CD8-positive, alpha-beta memory T cell (primary cell): Measurements from ENCODE around the gene NFIA. TPM values are rescaled to one million over a fixed set of nuclear protein-coding genes. Genes with fewer than 3 reads are reported as not detected.
"Not testable (repeated sequence)": the region's sequence is repeated elsewhere in the genome, so short reads cannot be mapped to it uniquely, and the experiment has no call there.

ENCODE experiments used
- CTCF ChIA-PET: fragments of 350-600 bp; sonication (Branson Sonifier 250); formaldehyde crosslinking; loops from one replicate; lab custom pipeline; 2021; ENCODE audit warnings: antibody characterized with exemption; lab: Charles Lee
- POLR2A ChIA-PET: fragments of 350-600 bp; sonication (Branson Sonifier 250); formaldehyde crosslinking; loops from one replicate; lab custom pipeline; 2021; ENCODE audit warnings: antibody characterized with exemption; lab: Charles Lee
- DNase-seq, 5 donors: peaks; one replicate each; pipeline versions ENCODE4 v3.0.0 to v3.0.0-alpha.2; 2020 to 2022; ENCODE audit warnings: mixed read lengths in 1 of 5
- H3K27ac ChIP-seq: one replicate; pipeline ENCODE4 v1.7.0; 2013; ENCODE audit warnings: low read depth, mild to moderate bottlenecking, low read length, moderate library complexity
- H3K27me3 ChIP-seq: 2 replicates; pipeline ENCODE4 v1.7.0; 2013; ENCODE audit warnings: low read length, mild to moderate bottlenecking; ENCODE audit not compliant: insufficient read depth, poor library complexity, severe bottlenecking
- H3K36me3 ChIP-seq: 2 replicates; pipeline ENCODE4 v1.7.0; 2013; ENCODE audit warnings: mild to moderate bottlenecking, low read length, moderate library complexity; ENCODE audit not compliant: insufficient read depth
- H3K4me1 ChIP-seq: 2 replicates; pipeline ENCODE4 v1.7.0; 2013; ENCODE audit warnings: mild to moderate bottlenecking, low read length, moderate library complexity; ENCODE audit not compliant: insufficient read depth
- H3K4me3 ChIP-seq: 2 replicates; pipeline ENCODE4 v1.7.0; 2013; ENCODE audit warnings: mild to moderate bottlenecking, low read length
- H3K9me3 ChIP-seq: 2 replicates; pipeline ENCODE4 v1.7.0; 2013; ENCODE audit warnings: mild to moderate bottlenecking, low read length
- H3K27ac Mint-ChIP-seq, 8 donors: one replicate each; pipeline ENCODE4 v1.8.0; 2020 to 2021; ENCODE audit warnings: mixed read lengths in 8 of 8, mild to moderate bottlenecking in 6 of 8, inconsistent platforms in 3 of 8, moderate library complexity in 3 of 8
- H3K27me3 Mint-ChIP-seq, 2 donors: one replicate each; pipeline ENCODE4 v1.8.0; 2020 to 2021; ENCODE audit warnings: mixed read lengths in 2 of 2, mild to moderate bottlenecking in 1 of 2, moderate library complexity in 1 of 2
- H3K36me3 Mint-ChIP-seq, 3 donors: one replicate each; pipeline ENCODE4 v1.8.0; 2020 to 2021; ENCODE audit warnings: mixed read lengths in 3 of 3, inconsistent platforms in 1 of 3, mild to moderate bottlenecking in 1 of 3
- H3K4me1 Mint-ChIP-seq, 3 donors: one replicate each; pipeline ENCODE4 v1.8.0; 2020 to 2021; ENCODE audit warnings: mixed read lengths in 3 of 3, inconsistent platforms in 1 of 3, mild to moderate bottlenecking in 1 of 3
- H3K4me3 Mint-ChIP-seq, 7 donors: one replicate each; pipeline ENCODE4 v1.8.0; 2020 to 2021; ENCODE audit warnings: mixed read lengths in 7 of 7, mild to moderate bottlenecking in 6 of 7, moderate library complexity in 4 of 7, inconsistent platforms in 2 of 7
- H3K9me3 Mint-ChIP-seq, 5 donors: one replicate each; pipeline ENCODE4 v1.8.0; 2020 to 2022; ENCODE audit warnings: mixed read lengths in 5 of 5, mild to moderate bottlenecking in 3 of 5, moderate library complexity in 2 of 5, inconsistent platforms in 1 of 5
- polyA plus RNA-seq: library from polyadenylated mRNA; unstranded; fragments of 300-500 nt; fragmentation: Illumina TruSeq; gene quantifications from one replicate; pipeline ENCODE4 v1.2.3, GENCODE V29; 2021
- total RNA-seq, 2 experiments: library from RNA; stranded (reverse); gene quantifications; one replicate each; pipeline ENCODE4 v1.2.3, GENCODE V29; 2021

The NFIA gene
- total and polyA plus RNA-seq, 3 experiments from 2014 or later = 6.1 to 9.9 (median 7.0) TPM

DNA sequence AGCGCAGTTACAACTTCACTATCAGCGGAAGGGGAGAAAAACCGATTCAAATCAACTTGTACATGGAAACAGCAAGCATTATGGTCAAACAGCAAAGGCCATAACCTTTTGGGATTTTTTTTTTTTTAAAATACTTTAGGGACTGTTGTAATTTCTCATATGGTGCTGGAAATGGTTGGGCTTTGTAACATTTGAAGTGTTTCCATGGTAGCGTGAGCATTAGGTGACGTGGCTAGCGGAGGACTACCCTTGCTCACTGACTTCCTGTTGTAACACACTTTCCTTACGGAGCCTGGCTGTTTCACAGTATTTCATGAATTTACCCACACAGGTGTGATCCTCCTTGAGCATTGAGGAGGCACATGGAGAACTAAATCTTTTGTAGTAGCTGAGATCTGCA lies 373.0 kb downstream of the NFIA start:
- CTCF ChIA-PET = no interaction called here
- Mint-ChIP-seq H3K4me1 (peaks cover 8 to 26% (median 8%) of the 10 kb centered on the region in 3 donors), H3K27me3 (no peaks in the 10 kb centered on the region), H3K9me3 (no peaks in the 10 kb centered on the region), H3K36me3 (peaks cover 0 to 10% (median 2%) of the 10 kb centered on the region in 3 donors), H3K4me3 (peak overlapping the region in 1 of 7 donors; percentile 20), H3K27ac (peak overlapping the region in 1 of 8 donors; percentile 72)
- H3K4me3 ChIP-seq = no peak overlapping the region
- H3K27ac ChIP-seq = no peak overlapping the region
- POLR2A ChIA-PET = no interaction called here
- H3K9me3 ChIP-seq = no peaks in the 10 kb centered on the region
- no peaks in the 10 kb centered on the region for H3K27me3 ChIP-seq
- no peaks in the 10 kb centered on the region for H3K4me1 ChIP-seq
- no peak for DNase-seq
- no peaks in the 10 kb centered on the region for H3K36me3 ChIP-seq

DNA sequence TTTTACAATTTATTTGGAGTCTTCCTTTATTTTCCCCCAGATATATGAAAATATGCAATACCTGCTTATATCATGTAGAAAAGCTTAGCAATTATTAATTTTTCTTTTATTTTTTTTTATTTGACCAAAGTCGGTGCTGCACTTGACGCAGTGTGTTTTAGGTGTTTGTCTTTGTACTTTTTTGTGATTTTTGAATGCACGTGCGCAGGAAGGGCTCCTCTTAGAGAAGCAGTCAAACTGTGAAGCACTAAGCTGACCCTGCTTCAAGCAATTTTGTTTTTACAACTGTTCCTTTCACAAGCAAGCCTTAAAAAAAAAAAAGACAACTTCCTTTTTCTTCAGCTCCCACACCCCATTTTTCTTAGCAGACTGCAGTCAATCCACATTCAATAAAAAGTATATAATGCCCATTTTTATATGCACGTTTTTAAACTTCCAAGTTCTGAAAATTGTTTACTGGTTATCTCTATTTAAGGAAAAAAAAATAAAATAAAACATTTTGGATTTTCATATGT lies 375.2 kb downstream of the NFIA start:
- Mint-ChIP-seq H3K4me3 (no peak overlapping the region), H3K27me3 (no peaks in the 10 kb centered on the region), H3K27ac (peak overlapping the region in 1 of 8 donors; percentile 78), H3K4me1 (peaks cover 8 to 16% (median 8%) of the 10 kb centered on the region in 3 donors), H3K36me3 (peaks cover 0 to 12% (median 2%) of the 10 kb centered on the region in 3 donors), H3K9me3 (no peaks in the 10 kb centered on the region)
- DNase-seq = no peak
- Histone ChIP-seq H3K36me3 (no peaks in the 10 kb centered on the region), H3K4me3 (no peak overlapping the region), H3K27ac (no peak overlapping the region), H3K4me1 (no peaks in the 10 kb centered on the region), H3K9me3 (no peaks in the 10 kb centered on the region), H3K27me3 (no peaks in the 10 kb centered on the region)
- ChIA-PET CTCF (interaction anchor here (0.9 kb wide), 1 partner anchor 408 kb away, joined by 3 read pairs; no protein-coding TSS in a partner anchor), POLR2A (no interaction called here)

DNA sequence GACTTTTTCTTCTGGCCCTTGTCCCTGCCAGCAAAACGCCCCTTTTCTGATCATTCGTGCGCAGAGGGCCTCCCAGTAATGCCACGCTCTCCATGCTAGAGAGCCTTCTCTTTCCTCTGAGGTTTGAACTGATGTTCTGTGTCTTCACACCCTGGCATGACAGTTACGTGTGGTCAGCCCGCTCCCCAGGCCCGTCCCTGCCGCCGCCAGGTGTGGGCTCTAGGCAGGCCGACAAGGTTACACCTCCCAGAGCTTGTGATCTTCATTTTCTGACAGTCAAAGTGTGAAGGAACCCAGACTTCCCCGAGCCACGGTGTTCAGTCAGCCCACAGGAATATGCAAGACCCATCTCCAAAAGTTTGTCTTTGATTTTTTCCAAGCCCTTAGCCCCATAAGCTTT lies 377.0 kb downstream of the NFIA start:
- POLR2A ChIA-PET = no interaction called here
- H3K4me3 ChIP-seq = no peak overlapping the region
- Mint-ChIP-seq H3K4me1 (peaks cover 0 to 5% (median 2%) of the 10 kb centered on the region in 3 donors), H3K9me3 (no peaks in the 10 kb centered on the region), H3K4me3 (no peak overlapping the region), H3K36me3 (peaks cover 0 to 12% (median 2%) of the 10 kb centered on the region in 3 donors), H3K27ac (peak overlapping the region in 1 of 8 donors; percentile 11), H3K27me3 (no peaks in the 10 kb centered on the region)
- no peaks in the 10 kb centered on the region for H3K36me3 ChIP-seq
- peak in 1 of 5 donors; percentile 2 for DNase-seq
- H3K4me1 ChIP-seq = no peaks in the 10 kb centered on the region
- CTCF ChIA-PET = no interaction called here
- no peaks in the 10 kb centered on the region for H3K9me3 ChIP-seq
- no peak overlapping the region for H3K27ac ChIP-seq
- no peaks in the 10 kb centered on the region for H3K27me3 ChIP-seq

DNA sequence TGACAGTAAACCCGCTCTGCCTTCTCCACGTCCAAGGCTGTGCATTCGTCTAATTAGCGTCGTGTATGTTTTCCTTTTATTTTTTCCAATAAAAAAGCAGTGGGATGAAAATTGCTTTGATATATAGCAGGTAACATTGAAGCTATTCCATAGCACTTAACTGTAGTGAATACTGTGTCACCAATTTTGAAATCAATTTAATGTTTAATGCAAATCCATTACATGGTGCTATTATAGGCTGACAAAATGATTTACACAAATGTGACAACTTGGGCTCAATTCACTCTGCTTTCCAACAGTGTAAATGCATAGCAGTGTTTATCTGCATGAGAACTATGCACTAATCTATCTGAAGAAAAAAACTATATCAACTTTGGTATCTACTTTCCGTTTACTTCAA lies 377.8 kb downstream of the NFIA start:
- DNase-seq = no peak
- Histone ChIP-seq H3K4me3 (no peak overlapping the region), H3K4me1 (no peaks in the 10 kb centered on the region), H3K36me3 (no peaks in the 10 kb centered on the region), H3K9me3 (no peaks in the 10 kb centered on the region), H3K27ac (no peak overlapping the region), H3K27me3 (no peaks in the 10 kb centered on the region)
- peaks cover 0 to 2% of the 10 kb centered on the region in 2 donors for H3K27me3 Mint-ChIP-seq
- H3K27ac Mint-ChIP-seq = no peak overlapping the region
- ChIA-PET CTCF (no interaction called here), POLR2A (no interaction called here)
- H3K9me3 Mint-ChIP-seq = no peaks in the 10 kb centered on the region
- peaks cover 0 to 10% (median 2%) of the 10 kb centered on the region in 3 donors for H3K36me3 Mint-ChIP-seq
- no peak overlapping the region for H3K4me3 Mint-ChIP-seq
- peaks cover 0 to 5% (median 2%) of the 10 kb centered on the region in 3 donors for H3K4me1 Mint-ChIP-seq

DNA sequence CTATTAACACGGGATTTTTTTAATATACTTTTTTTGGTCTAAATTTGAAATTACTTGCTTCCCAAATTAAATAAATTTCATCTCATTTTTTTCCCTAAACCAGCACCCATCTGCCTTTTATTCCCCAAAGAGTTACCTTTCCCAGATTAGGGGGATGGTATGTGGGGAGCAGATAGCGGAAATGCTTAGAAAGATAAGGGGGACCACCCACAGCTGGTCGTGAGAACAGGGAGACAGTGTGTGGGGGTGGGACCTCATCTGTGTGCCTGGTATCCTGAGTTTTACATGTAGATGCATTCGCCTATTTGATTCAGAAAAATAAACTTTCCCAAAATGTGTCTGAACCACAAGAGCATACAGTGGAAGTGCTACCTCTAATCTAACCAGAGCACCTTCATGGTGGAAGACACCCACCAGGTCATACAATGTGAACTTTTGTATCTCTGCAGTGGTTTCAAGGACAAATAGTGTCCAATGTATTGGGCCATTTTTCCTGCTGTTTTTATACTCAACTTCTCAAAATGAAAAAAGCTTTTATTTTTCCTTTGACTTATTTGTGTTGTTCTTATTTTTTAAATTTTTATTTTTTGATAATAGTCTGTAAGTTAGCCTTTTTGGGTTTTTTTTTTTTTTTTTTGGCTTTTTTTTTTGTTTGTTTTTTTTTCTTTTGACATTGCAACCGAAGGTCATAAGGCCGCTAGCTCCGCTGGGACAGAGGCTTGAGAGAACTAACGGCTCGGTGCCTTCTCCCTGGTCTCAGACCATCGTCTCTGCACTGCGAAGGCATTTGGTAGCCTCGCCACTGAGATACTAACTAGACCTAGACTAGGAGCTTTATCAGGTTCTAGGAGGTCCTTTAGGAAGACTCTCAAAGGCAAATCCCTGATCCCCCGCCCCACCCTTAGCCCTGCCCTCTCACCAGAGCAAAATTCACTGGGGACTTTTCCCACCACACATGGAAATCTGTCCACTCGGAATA lies 379.3 kb downstream of the NFIA start:
- no peaks in the 10 kb centered on the region for H3K27me3 ChIP-seq
- CTCF ChIA-PET = interaction anchor here (1.4 kb wide), 1 partner anchor 412 kb away, joined by 3 read pairs; no protein-coding TSS in a partner anchor
- peaks cover 0 to 5% (median 2%) of the 10 kb centered on the region in 3 donors for H3K4me1 Mint-ChIP-seq
- H3K36me3 ChIP-seq = no peaks in the 10 kb centered on the region
- no peaks in the 10 kb centered on the region for H3K9me3 ChIP-seq
- H3K4me3 ChIP-seq = no peak overlapping the region
- DNase-seq = no peak
- H3K4me3 Mint-ChIP-seq = no peak overlapping the region
- POLR2A ChIA-PET = interaction anchor here (0.6 kb wide), 1 partner anchor 458 kb away, joined by 6 read pairs; no protein-coding TSS in a partner anchor
- H3K9me3 Mint-ChIP-seq = no peaks in the 10 kb centered on the region
- peaks cover 0 to 2% of the 10 kb centered on the region in 2 donors for H3K27me3 Mint-ChIP-seq
- H3K27ac ChIP-seq = no peak overlapping the region
- peaks cover 0 to 4% (median 2%) of the 10 kb centered on the region in 3 donors for H3K36me3 Mint-ChIP-seq
- H3K4me1 ChIP-seq = no peaks in the 10 kb centered on the region
- no peak overlapping the region for H3K27ac Mint-ChIP-seq

DNA sequence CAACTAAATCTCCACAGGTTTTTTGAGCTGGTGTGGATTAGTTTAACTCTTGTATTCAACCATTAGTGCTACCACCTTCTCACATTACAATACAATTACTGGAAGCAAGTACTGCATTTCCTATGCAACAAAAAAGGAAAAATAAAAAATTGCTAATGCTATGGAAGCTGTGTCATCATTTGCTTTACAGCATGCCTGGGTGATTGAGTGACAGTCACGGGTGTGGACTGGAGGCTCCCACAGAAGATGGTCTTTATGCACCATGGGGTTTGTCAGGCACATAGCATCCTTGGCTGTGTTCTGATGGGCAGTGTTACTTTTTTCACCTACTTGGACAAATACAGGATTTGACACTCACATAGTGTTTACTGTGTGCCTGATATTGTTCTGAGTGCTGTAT lies 380.3 kb downstream of the NFIA start:
- no peaks in the 10 kb centered on the region for H3K36me3 ChIP-seq
- ChIA-PET CTCF (interaction anchor here (1.4 kb wide), 1 partner anchor 413 kb away, joined by 3 read pairs; no protein-coding TSS in a partner anchor), POLR2A (interaction anchor here (0.6 kb wide), 1 partner anchor 459 kb away, joined by 6 read pairs; no protein-coding TSS in a partner anchor)
- no peaks in the 10 kb centered on the region for H3K9me3 Mint-ChIP-seq
- H3K4me3 Mint-ChIP-seq = no peak overlapping the region
- H3K27me3 ChIP-seq = no peaks in the 10 kb centered on the region
- peaks cover 0 to 2% of the 10 kb centered on the region in 2 donors for H3K27me3 Mint-ChIP-seq
- no peaks in the 10 kb centered on the region for H3K9me3 ChIP-seq
- H3K27ac Mint-ChIP-seq = no peak overlapping the region
- peaks cover 0 to 2% (median 0%) of the 10 kb centered on the region in 3 donors for H3K36me3 Mint-ChIP-seq
- H3K4me1 ChIP-seq = no peaks in the 10 kb centered on the region
- peaks cover 0 to 5% (median 2%) of the 10 kb centered on the region in 3 donors for H3K4me1 Mint-ChIP-seq
- no peak overlapping the region for H3K4me3 ChIP-seq
- DNase-seq = no peak
- H3K27ac ChIP-seq = no peak overlapping the region

DNA sequence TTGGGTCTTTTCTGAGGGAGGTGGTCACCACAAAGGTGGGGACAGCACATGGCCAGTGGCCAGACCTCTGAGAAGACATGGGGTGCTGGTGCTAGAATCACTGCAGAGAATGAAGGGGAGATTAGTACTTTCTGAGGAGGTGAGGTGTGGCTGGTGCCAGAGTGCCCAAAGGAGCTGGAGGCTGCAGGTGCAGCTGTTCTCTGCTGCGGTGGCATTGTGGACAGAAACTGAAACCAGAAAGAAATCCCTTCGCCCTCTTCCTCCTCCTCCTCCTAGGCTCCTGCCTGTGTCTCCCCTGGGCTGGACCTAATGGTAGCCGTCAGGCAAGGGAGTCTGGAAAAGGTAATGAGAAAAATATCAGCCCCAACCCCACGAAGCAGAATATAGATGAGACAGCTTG lies 380.9 kb downstream of the NFIA start:
- no peaks in the 10 kb centered on the region for H3K27me3 ChIP-seq
- H3K27ac ChIP-seq = no peak overlapping the region
- peaks cover 0 to 2% of the 10 kb centered on the region in 2 donors for H3K27me3 Mint-ChIP-seq
- H3K4me1 Mint-ChIP-seq = peaks cover 0 to 5% (median 2%) of the 10 kb centered on the region in 3 donors
- no peaks in the 10 kb centered on the region for H3K9me3 ChIP-seq
- DNase-seq = no peak
- ChIA-PET POLR2A (no interaction called here), CTCF (interaction anchor here (1.4 kb wide), 1 partner anchor 413 kb away, joined by 3 read pairs; no protein-coding TSS in a partner anchor)
- H3K4me3 Mint-ChIP-seq = no peak overlapping the region
- H3K27ac Mint-ChIP-seq = no peak overlapping the region
- H3K9me3 Mint-ChIP-seq = no peaks in the 10 kb centered on the region
- no peaks in the 10 kb centered on the region for H3K36me3 ChIP-seq
- no peaks in the 10 kb centered on the region for H3K4me1 ChIP-seq
- peaks cover 0 to 2% (median 0%) of the 10 kb centered on the region in 3 donors for H3K36me3 Mint-ChIP-seq
- no peak overlapping the region for H3K4me3 ChIP-seq

DNA sequence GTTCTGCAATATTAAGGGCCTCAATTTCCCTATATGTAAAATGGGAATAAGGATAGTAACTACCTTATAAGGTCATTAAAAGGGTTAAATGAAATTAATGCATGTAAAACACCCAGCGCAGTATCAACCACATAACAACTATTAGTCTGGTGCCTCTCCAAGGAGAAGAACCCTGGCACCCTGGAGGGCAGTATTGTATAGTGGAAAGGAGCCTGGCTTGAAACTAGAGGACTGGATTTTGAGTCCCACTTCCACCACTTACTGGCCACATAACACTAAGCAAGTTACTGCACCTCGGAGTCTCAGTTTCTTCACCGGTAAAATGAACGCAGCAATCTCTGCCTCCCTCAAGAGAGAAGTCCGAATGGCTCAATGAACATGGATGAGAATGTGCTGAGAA lies 385.5 kb downstream of the NFIA start:
- H3K4me1 ChIP-seq, H3K9me3 ChIP-seq, H3K4me3 Mint-ChIP-seq, H3K36me3 Mint-ChIP-seq, H3K27ac Mint-ChIP-seq, H3K4me3 ChIP-seq, CTCF ChIA-PET, H3K27ac ChIP-seq, H3K9me3 Mint-ChIP-seq, DNase-seq, POLR2A ChIA-PET, H3K27me3 Mint-ChIP-seq, H3K36me3 ChIP-seq, H3K4me1 Mint-ChIP-seq, H3K27me3 ChIP-seq: not testable (repeated sequence)
